IMR-90 (cell line): ENCODE measurements around the gene PPHLN1. TPM values are rescaled to one million over a fixed set of nuclear protein-coding genes. Genes with fewer than 3 reads are reported as not detected.

Experiments used
- ATAC-seq: fragments of 200-7000 bp; cut with Tn5 transposase; 2 replicates; pipeline ENCODE4 v1.9.1; 2020; ENCODE audit warnings: low read depth, mild to moderate bottlenecking, moderate library complexity
- BruUV-seq: library from RNA; stranded (reverse); fragments of 400-500 nt; replicated peaks from 2 replicates; lab custom pipeline; 2021; lab: Mats Ljungman, UMichigan
- CTCF ChIA-PET: fragments of 300-600 bp; formaldehyde crosslinking; extraction: SDS; loops from one replicate; lab custom pipeline; 2021; ENCODE audit warnings: antibody characterized with exemption; lab: Yijun Ruan, JAX
- POLR2A ChIA-PET: fragments of 300-600 bp; sonication (Branson Sonifier 250); formaldehyde crosslinking; loops from one replicate; lab custom pipeline; 2022; ENCODE audit warnings: antibody characterized with exemption; ENCODE audit not compliant: unreplicated experiment; lab: Charles Lee
- DNase-seq: peaks from one replicate; pipeline ENCODE4 v3.0.0; 2013
- H2AFZ ChIP-seq: replicated peaks from 2 replicates; pipeline ENCODE3; 2013; ENCODE audit warnings: low read length, mild to moderate bottlenecking; ENCODE audit not compliant: poor library complexity
- H2AK5ac ChIP-seq: 2 replicates; pipeline ENCODE4 v1.6.1; 2013; ENCODE audit warnings: low read depth, low read length, inconsistent platforms
- H2AK9ac ChIP-seq: replicated peaks from 2 replicates; pipeline ENCODE3; 2013; ENCODE audit warnings: mild to moderate bottlenecking, low read depth, low read length, moderate library complexity; ENCODE audit not compliant: poor library complexity
- H2BK120ac ChIP-seq: 2 replicates; pipeline ENCODE4 v1.6.1; 2013; ENCODE audit warnings: low read depth, low read length, inconsistent platforms
- H2BK15ac ChIP-seq: 3 replicates; pipeline ENCODE4 v1.6.1; 2013; ENCODE audit warnings: low read depth, low read length, inconsistent platforms
- H2BK20ac ChIP-seq: 2 replicates; pipeline ENCODE4 v1.6.1; 2013; ENCODE audit warnings: low read depth, mild to moderate bottlenecking, inconsistent platforms, low read length, moderate library complexity
- H2BK5ac ChIP-seq: 2 replicates; pipeline ENCODE4 v1.6.1; 2013; ENCODE audit warnings: mild to moderate bottlenecking, low read depth, low read length, inconsistent platforms; ENCODE audit not compliant: poor library complexity, severe bottlenecking
- H3K14ac ChIP-seq: replicated peaks from 2 replicates; pipeline ENCODE4 v1.6.1; 2013; ENCODE audit warnings: low read depth, low read length, inconsistent platforms
- H3K18ac ChIP-seq: 2 replicates; pipeline ENCODE4 v1.6.1; 2013; ENCODE audit warnings: low read depth, low read length, control low read depth
- H3K23ac ChIP-seq: 2 replicates; pipeline ENCODE4 v1.6.1; 2013; ENCODE audit warnings: low read depth, low read length, inconsistent platforms
- H3K27ac ChIP-seq: 2 replicates; pipeline ENCODE4 v1.5.1; 2013; ENCODE audit warnings: mild to moderate bottlenecking, control low read depth, low read length; ENCODE audit not compliant: insufficient read depth
- H3K27me3 ChIP-seq: 2 replicates; pipeline ENCODE4 v1.6.1; 2013; ENCODE audit warnings: low read length; ENCODE audit not compliant: control insufficient read depth, insufficient read depth
- H3K36me3 ChIP-seq: 2 replicates; pipeline ENCODE4 v1.6.1; 2013; ENCODE audit warnings: low read length, mixed read lengths; ENCODE audit not compliant: control insufficient read depth, insufficient read depth
- H3K4ac ChIP-seq: 2 replicates; pipeline ENCODE4 v1.6.1; 2013; ENCODE audit warnings: low read depth, low read length, inconsistent platforms
- H3K4me1 ChIP-seq: 2 replicates; pipeline ENCODE4 v1.6.1; 2013; ENCODE audit warnings: low read length, mixed read lengths; ENCODE audit not compliant: control insufficient read depth, insufficient read depth
- H3K4me2 ChIP-seq: 2 replicates; pipeline ENCODE4 v1.6.1; 2013; ENCODE audit warnings: low read depth, mild to moderate bottlenecking, control low read depth, low read length, moderate library complexity
- H3K4me3 ChIP-seq: 2 replicates; pipeline ENCODE4 v1.5.1; 2013; ENCODE audit warnings: low read depth, mild to moderate bottlenecking, control low read depth, low read length, moderate library complexity; ENCODE audit not compliant: insufficient read depth
- H3K56ac ChIP-seq: 2 replicates; pipeline ENCODE4 v1.6.1; 2013; ENCODE audit warnings: low read length, inconsistent platforms; ENCODE audit not compliant: insufficient read depth; ENCODE audit errors: extremely low read depth
- H3K79me1 ChIP-seq, 2 experiments: 2 replicates each; pipeline ENCODE4 v1.6.1; 2013; ENCODE audit warnings: low read length in 2 of 2, inconsistent platforms in 1 of 2, low read depth in 1 of 2
- H3K9ac ChIP-seq: 2 replicates; pipeline ENCODE4 v1.6.1; 2013; ENCODE audit warnings: low read depth, low read length, control low read depth
- H3K9me1 ChIP-seq: 2 replicates; pipeline ENCODE4 v1.6.1; 2013; ENCODE audit warnings: low read length, inconsistent platforms; ENCODE audit not compliant: insufficient read depth
- H3K9me3 ChIP-seq: 2 replicates; pipeline ENCODE4 v1.6.1; 2013; ENCODE audit warnings: low read length; ENCODE audit not compliant: control insufficient read depth, insufficient read depth
- H4K20me1 ChIP-seq: 2 replicates; pipeline ENCODE4 v1.6.1; 2013; ENCODE audit warnings: low read length, inconsistent platforms; ENCODE audit not compliant: insufficient read depth
- H4K5ac ChIP-seq: 2 replicates; pipeline ENCODE4 v1.6.1; 2013; ENCODE audit warnings: mild to moderate bottlenecking, low read depth, low read length, control low read depth
- H4K8ac ChIP-seq, 2 experiments: 2 replicates each; pipeline ENCODE4 v1.6.1; 2013; ENCODE audit warnings: low read depth in 2 of 2, low read length in 2 of 2, control low read depth in 1 of 2, inconsistent platforms in 1 of 2
- H4K91ac ChIP-seq: 2 replicates; pipeline ENCODE4 v1.6.1; 2013; ENCODE audit warnings: low read depth, low read length, inconsistent platforms; ENCODE audit not compliant: insufficient read depth
- BHLHE40 ChIP-seq: fragments of 150-350 bp; IDR thresholded peaks from 2 replicates; pipeline ENCODE4 v1.6.1; 2016; ENCODE audit warnings: mild to moderate bottlenecking, low read depth, low read length
- CEBPB ChIP-seq: IDR thresholded peaks from 2 replicates; pipeline ENCODE4 v1.6.1; 2012; ENCODE audit warnings: low read depth, low read length, improper control_type of control experiment
- CHD1 ChIP-seq: IDR thresholded peaks from 2 replicates; pipeline ENCODE4 v1.6.1; 2012; ENCODE audit warnings: low read depth, low read length, improper control_type of control experiment
- CTCF ChIP-seq: conservative IDR thresholded peaks from 2 replicates; pipeline ENCODE4 v1.5.1; 2012; ENCODE audit warnings: mild to moderate bottlenecking, low read depth, low read length, improper control_type of control experiment
- ELK1 ChIP-seq: fragments of 150-350 bp; IDR thresholded peaks from 2 replicates; pipeline ENCODE4 v1.6.1; 2016; ENCODE audit warnings: low read depth, mild to moderate bottlenecking, low read length, moderate library complexity, borderline replicate concordance
- FOS ChIP-seq: fragments of 150-350 bp; IDR thresholded peaks from 2 replicates; pipeline ENCODE4 v1.6.1; 2016; ENCODE audit warnings: low read depth, low read length
- MAFK ChIP-seq: IDR thresholded peaks from 2 replicates; pipeline ENCODE4 v1.6.1; 2012; ENCODE audit warnings: low read depth, low read length, improper control_type of control experiment
- MAZ ChIP-seq: IDR thresholded peaks from 2 replicates; pipeline ENCODE4 v1.6.1; 2012; ENCODE audit warnings: low read depth, mild to moderate bottlenecking, low read length, improper control_type of control experiment, moderate library complexity, borderline replicate concordance
- MXI1 ChIP-seq: IDR thresholded peaks from 2 replicates; pipeline ENCODE4 v1.6.1; 2012; ENCODE audit warnings: low read depth, mild to moderate bottlenecking, low read length, moderate library complexity, borderline replicate concordance
- NFE2L2 ChIP-seq: fragments of 150-350 bp; IDR thresholded peaks from 2 replicates; pipeline ENCODE4 v1.6.1; 2016; ENCODE audit warnings: low read depth, mild to moderate bottlenecking, low read length
- POLR2A ChIP-seq: IDR thresholded peaks from 2 replicates; pipeline ENCODE4 v1.6.1; 2012; ENCODE audit warnings: mild to moderate bottlenecking, low read depth, low read length
- RAD21 ChIP-seq: IDR thresholded peaks from 2 replicates; pipeline ENCODE4 v1.6.1; 2012; ENCODE audit warnings: low read length, improper control_type of control experiment
- RCOR1 ChIP-seq: IDR thresholded peaks from 2 replicates; pipeline ENCODE4 v1.6.1; 2012; ENCODE audit warnings: mild to moderate bottlenecking, low read length, improper control_type of control experiment; ENCODE audit not compliant: insufficient replicate concordance
- RFX5 ChIP-seq: IDR thresholded peaks from 2 replicates; pipeline ENCODE4 v1.8.0; 2012; ENCODE audit warnings: low read depth, mild to moderate bottlenecking, low read length, moderate library complexity
- SMC3 ChIP-seq: fragments of 150-350 bp; IDR thresholded peaks from 2 replicates; pipeline ENCODE4 v1.6.1; 2016; ENCODE audit warnings: low read depth, mild to moderate bottlenecking, antibody characterized with exemption, low read length, moderate library complexity
- USF2 ChIP-seq: fragments of 150-350 bp; IDR thresholded peaks from 2 replicates; pipeline ENCODE4 v1.6.1; 2017; ENCODE audit warnings: mild to moderate bottlenecking, antibody characterized with exemption, low read length, low read depth
- WGBS, 2 experiments: methylation state at CpG; one replicate each; pipeline versions ENCODE4 v1.1.5 to v1.1.7; 2013; ENCODE audit warnings: missing lambda C conversion rate in 2 of 2; ENCODE audit not compliant: insufficient read length in 1 of 2; ENCODE audit errors: extremely low coverage in 2 of 2; 5-methylcytosine and 5-hydroxymethylcytosine counted together
- dilution Hi-C: fragments of 300-500 bp; cut with HindIII; formaldehyde crosslinking; loops from one replicate; pipeline ENCODE4 v1.14.3; 2018; ENCODE audit warnings: low sequenced_read_pairs; ENCODE audit not compliant: unreplicated experiment
- in situ Hi-C: fragments of 300-500 bp; cut with MboI; formaldehyde crosslinking; loops from 3 replicates; pipeline ENCODE4 v1.14.3; 2019; ENCODE audit warnings: low sequenced_read_pairs, inconsistent platforms, mixed read lengths
- intact Hi-C: fragments of 100-400 bp; cut with micrococcal nuclease; formaldehyde crosslinking; loops from 2 replicates; pipeline ENCODE4 v1.10.0; 2022
- polyA plus RNA-seq, 3 experiments: library from polyadenylated mRNA; depleted of rRNA; stranded (reverse); fragments of >200 nt; gene quantifications; 2 replicates each; pipeline ENCODE4 v1.2.3, GENCODE V29; 2012; ENCODE audit warnings: low replicate concordance in 1 of 3
- total RNA-seq: library from RNA; depleted of rRNA; stranded (reverse); fragments of >200 nt; gene quantifications from 2 replicates; pipeline ENCODE4 v1.2.3, GENCODE V29; 2012

Gene PPHLN1
- total and polyA plus RNA-seq, 2 of the 4 experiments (the other 2 are of a cell fraction), result 50.7 to 54.3 TPM

GRCh38 chr12:42385326-42385841 lies 59.4 kb downstream of the PPHLN1 start:
- Histone ChIP-seq H3K56ac (no peak overlapping the region), H3K4me1 (no peaks in the 10 kb centered on the region; the same call in 1 of the 2 replicates), H3K4me3 (no peak overlapping the region), H2BK5ac (no peak overlapping the region), H2AFZ (no peak overlapping the region), H2AK5ac (no peak overlapping the region), H3K79me1 (peaks cover 0 to 6% of the 10 kb centered on the region in 2 experiments; a peak in 3 of 4 replicates), H2BK120ac (no peak overlapping the region), H2BK20ac (no peak overlapping the region), H3K4me2 (no peak overlapping the region), H3K36me3 (peaks cover 14% of the 10 kb centered on the region), H3K27ac (no peak overlapping the region), H4K8ac (no peak overlapping the region), H3K9me1 (no peaks in the 10 kb centered on the region), H3K18ac (no peak overlapping the region), H3K14ac (no peak overlapping the region), H3K9ac (no peak overlapping the region), H3K27me3 (no peaks in the 10 kb centered on the region), H4K5ac (no peak overlapping the region), H4K91ac (no peak overlapping the region), H2AK9ac (no peak overlapping the region), H4K20me1 (no peaks in the 10 kb centered on the region), H2BK15ac (no peak overlapping the region), H3K9me3 (no peaks in the 10 kb centered on the region), H3K4ac (no peak overlapping the region), H3K23ac (no peak overlapping the region)
- DNase-seq, result no peak
- TF ChIP-seq RFX5, result no peak
- no peak for TF ChIP-seq MAZ
- TF ChIP-seq FOS, result no peak
- no peak for TF ChIP-seq RCOR1
- TF ChIP-seq NFE2L2, result no peak
- TF ChIP-seq RAD21, result no peak
- TF ChIP-seq ELK1, result no peak
- TF ChIP-seq POLR2A, result no peak
- no peak for TF ChIP-seq MAFK
- no peak for TF ChIP-seq MXI1
- no peak for TF ChIP-seq USF2
- TF ChIP-seq CEBPB, result no peak
- no peak for TF ChIP-seq CTCF
- no peak for TF ChIP-seq SMC3
- no peak for TF ChIP-seq CHD1
- no peak for TF ChIP-seq BHLHE40
- dilution Hi-C loops, result no loop called here
- in situ Hi-C loops, result no loop called here
- no TSS peak for BruUV-seq
- no peak for ATAC-seq
- CTCF ChIA-PET, result no interaction called here
- intact Hi-C loops, result no loop called here
- no CpG with 5 or more reads among the region's 3 CpGs for WGBS, 2 experiments
- POLR2A ChIA-PET, result no interaction called here
